ENCODE results near the gene SCYGR6.
"Not testable (repeated sequence)": the region's sequence is repeated elsewhere in the genome, so short reads cannot be mapped to it uniquely, and the experiment has no call there.

The SCYGR6 gene

DNA sequence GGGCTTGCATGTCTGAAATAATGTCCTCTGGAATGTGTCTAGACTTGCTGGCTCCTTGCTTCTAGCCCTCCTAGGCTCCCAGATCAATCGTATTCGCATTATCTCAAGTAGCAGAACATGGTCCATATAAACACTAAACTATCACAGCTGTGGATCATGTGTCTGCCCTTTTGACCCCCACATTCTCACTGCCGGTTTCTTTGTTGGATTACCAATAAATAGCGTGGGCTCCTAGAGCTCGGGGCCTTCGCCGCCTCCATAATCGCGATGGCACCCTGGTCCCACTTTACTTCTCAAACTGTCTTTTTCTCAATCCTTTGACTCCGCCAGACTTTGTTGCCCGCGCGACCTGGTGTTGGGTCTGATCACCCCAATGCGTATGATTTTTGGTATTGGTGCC lies 14.8 kb upstream of the SCYGR6 start:
- no peak for TF ChIP-seq POLR2A (IDR thresholded peaks at IDR 0.05; ENCODE audit: low read depth, low read length)
- DNase-seq (ENCODE audit: insufficient read length, low spot score) (no peak), FAIRE-seq (no peak)

DNA sequence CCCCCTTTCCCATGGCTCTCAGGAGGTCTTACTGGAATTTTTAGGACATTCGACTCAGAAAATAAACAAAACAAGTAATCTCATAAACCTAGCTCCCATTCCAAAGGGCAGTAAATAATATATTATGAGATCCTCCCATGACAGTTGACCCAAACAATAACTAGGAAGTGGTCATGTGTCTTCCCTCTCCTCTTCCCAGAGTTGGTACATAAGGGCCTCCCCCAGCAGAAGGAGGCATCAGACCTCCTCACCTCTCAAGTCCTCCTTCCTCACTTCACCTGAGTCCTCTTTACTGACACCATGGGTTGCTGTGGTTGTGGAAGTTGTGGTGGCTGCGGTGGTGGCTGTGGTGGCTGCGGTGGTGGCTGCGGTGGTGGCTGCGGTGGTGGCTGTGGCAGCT lies 3.5 kb upstream of the SCYGR6 start, which contains the start of gene SCYGR7:
SCYGR7 (plus strand) TSS at position 301 of the 400 bp plus-strand sequence; CDS start at position 301, 0 bp downstream.
- no peak for FAIRE-seq
- TF ChIP-seq POLR2A (IDR thresholded peaks at IDR 0.05; ENCODE audit: low read depth, low read length): no peak
- DNase-seq (ENCODE audit: insufficient read length, low spot score): no peak

DNA sequence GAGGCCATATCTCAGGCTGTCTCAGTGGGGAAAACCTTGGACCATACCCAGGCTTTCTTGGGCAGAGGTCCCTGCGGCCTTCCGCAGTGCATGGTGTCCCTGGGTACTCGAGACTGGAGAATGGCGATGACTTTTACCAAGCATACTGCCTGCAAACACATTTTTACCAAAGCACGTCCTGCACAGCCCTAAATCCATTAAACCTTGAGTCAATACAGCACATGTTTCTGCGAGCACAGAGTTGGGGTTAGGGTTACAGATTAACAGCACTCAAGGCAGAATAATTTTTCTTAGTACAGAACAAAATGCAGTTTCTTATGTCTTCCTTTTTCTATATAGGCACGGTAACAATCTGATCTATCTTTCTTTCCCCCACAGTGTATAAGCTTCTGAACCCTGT lies 1.7 kb downstream of the SCYGR6 start:
- not testable (repeated sequence) for DNase-seq (ENCODE audit: insufficient read length, low spot score); FAIRE-seq

DNA sequence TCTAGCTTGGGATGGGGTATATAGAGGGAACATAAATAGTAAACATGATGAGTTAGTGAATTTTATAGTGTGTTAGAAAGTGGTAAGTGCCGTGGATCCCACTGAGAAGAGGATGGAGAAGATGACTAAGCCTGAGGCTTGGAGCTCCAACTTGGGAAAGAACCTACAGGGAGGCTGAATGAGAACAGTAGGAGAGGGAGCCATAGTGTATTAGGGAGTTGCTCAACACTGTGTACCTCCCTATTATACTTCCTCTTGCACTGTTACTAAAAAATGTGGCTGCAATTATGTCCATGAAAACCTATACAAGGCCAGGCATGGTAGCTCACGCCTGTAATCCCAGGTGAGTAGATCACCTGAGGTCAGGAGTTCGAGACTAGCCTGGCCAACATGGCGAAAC lies 3.9 kb downstream of the SCYGR6 start:
- FAIRE-seq (no peak), DNase-seq (ENCODE audit: insufficient read length, low spot score) (no peak)
- TF ChIP-seq POLR2A (IDR thresholded peaks at IDR 0.05; ENCODE audit: low read depth, low read length): no peak

DNA sequence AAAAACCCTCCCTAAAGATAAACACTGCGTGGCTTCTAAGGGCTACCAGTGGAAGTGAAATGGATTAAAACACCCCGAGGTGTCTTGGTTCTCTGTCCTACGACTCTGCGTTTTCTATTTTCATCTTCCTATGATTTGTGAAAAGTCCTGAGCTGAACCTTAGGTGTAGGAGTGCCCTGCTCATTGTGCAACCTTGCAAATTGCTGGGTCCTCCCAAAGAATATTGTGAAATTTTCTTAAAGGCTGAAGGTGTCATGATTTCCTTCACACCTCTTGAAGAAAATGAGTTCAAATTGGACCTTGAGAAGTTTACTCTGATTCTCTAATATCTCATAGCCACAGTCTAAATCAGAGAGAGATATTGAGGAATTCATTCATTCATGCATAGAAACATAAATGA lies 4.9 kb downstream of the SCYGR6 start:
- DNase-seq (ENCODE audit: insufficient read length, low spot score): no peak
- TF ChIP-seq POLR2A (IDR thresholded peaks at IDR 0.05; ENCODE audit: low read depth, low read length): no peak
- no peak for FAIRE-seq

DNA sequence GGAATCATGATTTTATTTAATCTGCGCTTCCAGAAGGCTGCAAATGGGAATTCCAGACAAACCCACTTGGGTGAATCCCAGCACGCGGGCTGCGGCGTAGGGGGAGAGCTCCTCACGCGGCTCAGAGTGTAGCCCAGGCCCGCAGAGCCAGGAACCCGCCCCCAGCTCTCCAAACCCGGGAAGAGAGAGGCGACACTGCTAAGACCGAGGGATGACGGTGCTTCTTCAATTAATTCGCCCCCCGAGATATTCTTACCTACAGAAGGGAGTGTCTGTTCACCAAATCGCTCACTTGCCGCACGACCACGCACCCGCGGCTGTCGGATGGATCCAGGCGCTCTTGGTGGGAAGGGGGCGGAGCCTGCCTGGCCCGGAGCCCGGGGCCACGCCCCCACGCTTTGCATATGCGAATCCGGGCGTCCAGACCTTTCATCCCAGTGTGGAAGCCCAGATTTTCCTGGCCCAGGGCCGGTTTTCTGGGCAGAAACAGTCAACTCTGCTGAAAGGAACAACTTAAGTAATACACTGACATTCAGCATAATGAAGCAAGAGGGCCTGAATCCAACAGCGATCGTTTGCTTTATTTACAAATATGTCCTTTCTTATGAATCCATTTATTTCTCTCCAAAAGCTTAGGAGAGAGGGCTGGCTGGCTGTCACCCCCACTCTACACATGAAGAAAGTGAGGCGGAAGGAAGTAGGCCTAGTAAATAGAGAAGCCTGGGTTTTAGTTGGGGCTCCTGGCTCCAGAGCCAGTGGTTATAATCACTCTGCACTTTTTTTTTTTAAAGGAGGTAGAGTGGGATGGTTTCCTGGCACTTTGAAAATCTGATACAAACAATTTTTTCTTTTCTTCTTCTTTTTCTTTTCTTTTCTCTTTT lies 6.6 kb downstream of the SCYGR6 start, which contains the start of gene SLC19A3:
SLC19A3 (minus strand) TSS at position 342 of the 881 bp plus-strand sequence. CDS start 15,710 bp downstream, outside the sequence.
- no peak for TF ChIP-seq POLR2A (IDR thresholded peaks at IDR 0.05; ENCODE audit: low read depth, low read length)
- DNase-seq (ENCODE audit: insufficient read length, low spot score): peak; percentile 67
- no peak for FAIRE-seq

DNA sequence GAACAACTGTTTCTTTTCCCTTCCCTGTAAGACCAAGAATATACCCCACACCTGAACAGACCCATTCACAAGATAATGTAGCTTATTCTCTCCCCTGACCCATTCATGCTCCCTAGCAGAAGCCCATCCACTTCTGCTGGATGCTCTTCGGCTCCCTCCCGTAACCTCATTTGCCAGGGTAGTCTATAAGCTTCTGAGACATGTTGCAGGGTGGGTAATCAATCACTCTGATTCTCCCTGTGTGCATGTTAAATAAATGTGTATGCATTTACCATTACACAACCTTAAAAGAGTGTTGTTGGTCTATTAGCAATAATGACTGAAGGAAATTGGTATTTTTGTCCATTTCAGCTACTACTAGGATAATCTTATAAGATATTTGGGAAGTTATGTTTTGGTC lies 8.1 kb downstream of the SCYGR6 start:
- DNase-seq (ENCODE audit: insufficient read length, low spot score) (no peak), FAIRE-seq (no peak)
- TF ChIP-seq POLR2A (IDR thresholded peaks at IDR 0.05; ENCODE audit: low read depth, low read length): no peak

DNA sequence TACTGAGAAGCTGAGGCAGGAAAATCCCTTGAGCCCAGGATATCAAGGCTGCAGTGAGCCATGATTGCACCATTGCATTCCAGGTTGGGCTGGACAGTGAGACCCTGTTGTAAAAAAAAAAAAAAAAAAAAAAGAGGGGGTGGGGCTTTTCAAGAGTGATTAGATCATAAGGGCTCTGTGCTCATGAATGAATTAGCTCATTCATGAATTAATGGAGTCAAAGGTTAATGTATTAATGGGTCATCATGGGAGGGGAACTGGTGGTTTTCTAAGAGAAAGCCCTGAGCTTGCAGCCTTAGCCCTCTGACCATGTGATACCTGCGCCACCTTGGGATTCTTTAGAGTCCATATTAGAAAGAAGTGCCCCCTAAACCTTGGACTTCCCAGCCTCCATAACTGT lies 11.3 kb downstream of the SCYGR6 start:
- DNase-seq (ENCODE audit: insufficient read length, low spot score) (no peak), FAIRE-seq (no peak)
- no peak for TF ChIP-seq POLR2A (IDR thresholded peaks at IDR 0.05; ENCODE audit: low read depth, low read length)

DNA sequence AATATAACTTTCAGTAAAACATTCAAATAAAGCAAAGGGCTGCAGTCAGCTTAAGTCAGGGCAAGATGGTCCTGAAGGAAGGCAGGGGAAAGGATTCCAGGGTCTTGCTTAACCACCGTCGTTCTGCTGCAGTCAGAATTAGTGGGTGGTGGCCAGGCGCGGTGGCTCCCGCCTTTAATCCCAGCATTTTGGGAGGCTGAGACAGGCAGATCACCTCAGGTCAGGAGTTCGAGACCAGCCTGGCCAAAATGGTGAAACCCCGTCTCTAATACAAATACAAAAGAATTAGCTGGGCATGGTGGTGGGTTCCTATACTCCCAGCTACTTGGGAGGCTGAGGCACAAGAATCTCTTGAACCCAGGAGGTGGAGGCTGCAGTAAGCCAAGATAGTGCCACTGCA lies 13.6 kb downstream of the SCYGR6 start:
- DNase-seq (ENCODE audit: insufficient read length, low spot score) (no peak), FAIRE-seq (no peak)
- TF ChIP-seq POLR2A (IDR thresholded peaks at IDR 0.05; ENCODE audit: low read depth, low read length): no peak

DNA sequence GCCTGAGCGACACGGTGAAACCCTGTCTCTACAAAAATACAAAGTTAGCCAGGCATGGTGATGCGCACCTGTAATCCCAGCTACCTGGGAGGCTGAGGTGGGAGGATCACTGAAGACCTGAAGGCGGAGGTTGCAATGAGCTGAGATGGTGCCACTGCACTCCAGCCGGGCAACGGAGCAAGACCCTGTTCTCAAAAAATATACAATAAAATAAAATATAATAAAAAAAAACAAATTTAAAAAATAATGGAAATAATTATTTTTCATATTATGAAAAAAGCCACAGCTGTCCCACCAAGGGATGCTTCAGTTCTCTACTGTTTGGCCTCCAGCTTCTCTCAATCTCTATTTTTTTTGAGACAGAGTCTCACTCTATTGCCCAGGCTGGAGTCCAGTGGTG lies 17.2 kb downstream of the SCYGR6 start:
- FAIRE-seq: no peak
- no peak for TF ChIP-seq POLR2A (IDR thresholded peaks at IDR 0.05; ENCODE audit: low read depth, low read length)

DNA sequence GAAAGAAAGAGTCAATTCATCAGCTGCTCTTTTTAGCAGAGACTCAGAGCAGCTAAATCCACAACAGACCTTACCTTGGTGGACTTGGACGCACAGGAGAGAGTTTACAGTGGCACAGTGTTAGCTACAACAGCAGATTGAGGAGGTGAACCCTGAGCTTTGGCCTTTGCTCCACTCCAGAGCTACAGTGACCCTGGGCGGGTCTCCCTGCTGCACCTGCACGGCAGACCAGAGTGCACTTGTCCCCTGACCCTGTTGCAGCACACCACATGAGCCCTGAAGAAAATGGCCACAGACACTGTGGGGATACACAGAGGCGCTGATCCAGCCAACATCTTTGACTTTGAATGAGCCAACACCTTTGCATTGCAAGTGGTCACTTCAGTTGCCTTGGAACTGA lies 17.7 kb downstream of the SCYGR6 start:
- FAIRE-seq: no peak
- DNase-seq (ENCODE audit: insufficient read length, low spot score): no peak
- TF ChIP-seq POLR2A (IDR thresholded peaks at IDR 0.05; ENCODE audit: low read depth, low read length): no peak

More for the DNA sequence above, 17.2 kb downstream of the SCYGR6 start:
- no peak for DNase-seq (ENCODE audit: insufficient read length, low spot score)

DNA sequence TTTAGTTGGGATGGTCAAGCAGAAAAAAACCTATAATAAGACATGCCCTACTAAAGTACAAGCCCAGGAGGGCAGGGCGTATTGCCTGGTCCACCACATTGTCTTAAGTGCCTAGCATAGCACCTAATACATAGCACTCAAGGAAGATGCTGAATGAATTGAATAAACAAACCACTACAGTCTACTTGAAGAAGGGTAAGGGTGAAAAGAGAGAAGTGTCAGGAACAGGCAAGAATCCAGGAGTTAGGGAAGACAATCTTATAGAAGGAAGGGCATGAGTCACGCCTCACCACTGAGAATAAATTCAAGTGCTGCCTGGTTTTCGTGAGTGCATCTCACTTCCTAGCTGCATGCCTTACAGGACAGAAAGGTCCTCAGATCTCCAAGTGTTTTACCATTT lies 20.6 kb downstream of the SCYGR6 start:
- FAIRE-seq (peak; percentile 53), DNase-seq (ENCODE audit: insufficient read length, low spot score) (peak; percentile 30)
- no peak for TF ChIP-seq POLR2A (IDR thresholded peaks at IDR 0.05; ENCODE audit: low read depth, low read length)

DNA sequence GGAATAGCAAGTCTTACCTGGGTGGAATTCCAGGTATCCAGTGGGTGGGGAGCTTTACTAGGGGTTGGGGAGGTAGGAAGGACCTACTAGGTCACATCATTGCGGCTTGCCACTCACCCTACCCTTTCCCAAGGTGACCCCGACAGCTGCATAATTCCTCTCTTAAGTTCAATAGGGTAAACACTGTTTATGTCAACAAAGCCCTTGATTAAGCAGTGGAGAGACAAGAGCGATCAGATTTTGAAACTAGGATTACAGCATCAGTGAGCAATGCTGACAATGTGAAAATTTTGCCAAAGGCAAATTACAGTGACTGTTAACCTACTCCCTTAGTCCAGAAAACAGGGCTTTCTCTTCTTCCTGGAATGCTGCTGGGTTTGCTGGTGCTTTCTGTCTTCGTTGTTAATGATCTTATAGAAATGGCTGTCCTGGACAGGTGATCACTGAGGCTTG lies 21.3 kb downstream of the SCYGR6 start:
- no peak for DNase-seq (ENCODE audit: insufficient read length, low spot score)
- TF ChIP-seq POLR2A (IDR thresholded peaks at IDR 0.05; ENCODE audit: low read depth, low read length): no peak
- peak; percentile 64 for FAIRE-seq

DNA sequence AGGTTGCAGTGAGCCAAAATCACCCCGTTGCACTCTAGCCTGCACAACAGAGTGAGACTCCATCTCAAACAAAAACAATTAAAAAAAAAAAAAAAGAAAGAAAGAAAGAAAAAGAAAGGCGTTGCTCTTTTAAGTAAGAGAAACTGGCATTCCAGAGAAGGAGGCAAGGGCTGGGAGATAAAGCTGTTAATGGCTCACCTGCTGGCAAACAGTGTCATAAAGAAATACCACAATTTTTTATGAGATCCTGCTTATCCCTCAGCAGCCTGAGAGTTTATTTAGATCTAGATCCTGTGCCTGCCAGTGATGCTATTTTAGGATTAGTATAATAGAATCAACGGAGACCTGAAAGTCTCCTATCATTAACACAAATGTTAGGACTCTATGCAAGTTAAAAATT lies 23.0 kb downstream of the SCYGR6 start:
- TF ChIP-seq POLR2A (IDR thresholded peaks at IDR 0.05; ENCODE audit: low read depth, low read length): no peak
- DNase-seq (ENCODE audit: insufficient read length, low spot score) (no peak), FAIRE-seq (no peak)
